Measurements from ENCODE around the gene GSG1.

The GSG1 gene

DNA sequence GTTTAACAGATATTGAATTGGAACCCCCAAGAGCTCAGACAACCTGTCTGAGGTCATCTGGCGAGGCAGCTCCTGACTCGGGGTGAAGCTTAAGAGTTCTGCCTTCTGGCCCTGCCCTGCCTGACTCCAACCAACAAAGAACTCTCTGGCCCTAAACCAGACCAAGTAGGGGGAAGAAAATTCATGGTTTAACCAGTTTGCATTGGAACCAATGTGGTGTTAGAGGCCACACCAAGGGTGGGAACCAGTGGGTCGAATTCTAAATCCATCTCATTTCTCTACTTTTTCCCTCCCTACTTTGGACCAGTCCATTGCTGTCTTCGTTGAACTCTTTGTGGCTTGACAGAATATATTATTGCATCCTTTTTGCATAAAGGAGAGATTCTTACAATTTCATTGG is 30.4 kb upstream of the GSG1 start:
- H3K4me3 ChIP-seq (ENCODE audit: low read depth, low read length) = no peak overlapping the region
- TF ChIP-seq, protein P1, sequence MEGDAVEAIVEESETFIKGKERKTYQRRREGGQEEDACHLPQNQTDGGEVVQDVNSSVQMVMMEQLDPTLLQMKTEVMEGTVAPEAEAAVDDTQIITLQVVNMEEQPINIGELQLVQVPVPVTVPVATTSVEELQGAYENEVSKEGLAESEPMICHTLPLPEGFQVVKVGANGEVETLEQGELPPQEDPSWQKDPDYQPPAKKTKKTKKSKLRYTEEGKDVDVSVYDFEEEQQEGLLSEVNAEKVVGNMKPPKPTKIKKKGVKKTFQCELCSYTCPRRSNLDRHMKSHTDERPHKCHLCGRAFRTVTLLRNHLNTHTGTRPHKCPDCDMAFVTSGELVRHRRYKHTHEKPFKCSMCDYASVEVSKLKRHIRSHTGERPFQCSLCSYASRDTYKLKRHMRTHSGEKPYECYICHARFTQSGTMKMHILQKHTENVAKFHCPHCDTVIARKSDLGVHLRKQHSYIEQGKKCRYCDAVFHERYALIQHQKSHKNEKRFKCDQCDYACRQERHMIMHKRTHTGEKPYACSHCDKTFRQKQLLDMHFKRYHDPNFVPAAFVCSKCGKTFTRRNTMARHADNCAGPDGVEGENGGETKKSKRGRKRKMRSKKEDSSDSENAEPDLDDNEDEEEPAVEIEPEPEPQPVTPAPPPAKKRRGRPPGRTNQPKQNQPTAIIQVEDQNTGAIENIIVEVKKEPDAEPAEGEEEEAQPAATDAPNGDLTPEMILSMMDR (conservative IDR thresholded peaks at IDR 0.05; ENCODE audit: low read depth, low read length) = no peak
- no peak for DNase-seq (ENCODE audit: low read depth)

- DNase-seq (ENCODE audit: low read depth) = peak; percentile 20
- TF ChIP-seq, protein P1 (conservative IDR thresholded peaks at IDR 0.05; ENCODE audit: low read depth, low read length) = no peak
Observed at GRCh38 chr12:13130981-13131380, 27.5 kb upstream of the GSG1 start.

DNA sequence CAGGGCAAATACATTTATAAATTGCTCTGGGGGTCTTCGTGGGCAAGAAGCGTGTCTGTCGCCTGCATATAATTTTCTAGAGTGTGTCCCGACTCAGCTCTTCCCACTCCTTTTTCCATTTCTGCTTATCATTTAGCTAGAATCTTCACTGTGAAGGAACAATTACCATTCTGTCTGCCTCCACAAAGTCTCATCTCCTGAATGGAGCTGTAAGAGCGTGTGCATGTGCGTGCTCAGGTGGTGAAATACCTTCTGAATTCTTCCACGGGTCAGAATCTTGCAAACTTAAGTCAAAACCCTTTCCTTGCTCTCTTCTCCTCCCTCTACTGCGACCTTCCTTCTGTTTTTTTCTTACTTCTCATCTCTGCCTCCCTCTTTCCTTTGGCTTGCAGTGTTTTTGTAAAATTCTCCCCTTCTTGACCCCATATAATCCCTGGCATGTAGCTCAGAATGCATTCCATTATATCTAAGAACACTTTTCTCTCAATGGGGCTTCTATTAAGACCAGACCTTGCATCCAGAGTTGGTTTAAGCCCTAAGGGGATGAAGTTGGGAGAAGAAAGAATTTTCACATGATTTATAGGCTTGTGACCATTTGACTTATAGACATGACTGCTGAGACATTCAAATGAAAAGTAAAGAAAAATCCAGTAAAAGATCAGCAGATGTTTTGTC is 25.0 kb upstream of the GSG1 start:
- peak; percentile 10 for DNase-seq (ENCODE audit: low read depth)
- no peak overlapping the region for H3K4me3 ChIP-seq (ENCODE audit: low read depth, low read length)
- TF ChIP-seq, protein P1 (conservative IDR thresholded peaks at IDR 0.05; ENCODE audit: low read depth, low read length) = no peak

More at GRCh38 chr12:13130981-13131380, 27.5 kb upstream of the GSG1 start:
- H3K4me3 ChIP-seq (ENCODE audit: low read depth, low read length) = no peak overlapping the region

- DNase-seq (ENCODE audit: low read depth) = no peak
- TF ChIP-seq, protein P1 (conservative IDR thresholded peaks at IDR 0.05; ENCODE audit: low read depth, low read length) = no peak
- H3K4me3 ChIP-seq (ENCODE audit: low read depth, low read length) = no peak overlapping the region
Observed at GRCh38 chr12:13127444-13127843, 24.0 kb upstream of the GSG1 start.

DNA sequence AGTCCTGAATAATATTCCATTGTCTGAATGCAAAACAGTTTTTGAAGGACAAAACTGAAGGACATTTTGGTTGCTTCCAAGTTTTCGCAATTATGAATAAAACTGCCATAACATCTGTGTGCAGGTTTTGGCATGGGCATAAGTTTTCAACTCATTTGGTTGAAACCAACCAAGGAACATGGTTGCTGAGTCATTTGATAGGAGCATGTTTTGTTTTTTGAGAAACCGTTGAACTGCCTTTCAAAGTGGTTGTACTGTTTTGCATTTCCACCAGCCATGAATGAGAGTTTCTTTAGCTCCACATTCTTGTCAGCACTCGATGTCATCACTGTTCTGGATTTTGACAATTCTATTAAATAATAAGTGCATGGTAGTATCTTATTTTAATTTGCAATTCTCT is 23.0 kb upstream of the GSG1 start:
- no peak for DNase-seq (ENCODE audit: low read depth)
- TF ChIP-seq, protein P1 (conservative IDR thresholded peaks at IDR 0.05; ENCODE audit: low read depth, low read length) = no peak
- H3K4me3 ChIP-seq (ENCODE audit: low read depth, low read length) = no peak overlapping the region

GRCh38 chr12:13125996-13126395 is 22.5 kb upstream of the GSG1 start:
- no peak for DNase-seq (ENCODE audit: low read depth)
- no peak overlapping the region for H3K4me3 ChIP-seq (ENCODE audit: low read depth, low read length)
- TF ChIP-seq, protein P1 (conservative IDR thresholded peaks at IDR 0.05; ENCODE audit: low read depth, low read length) = no peak

All from choroid plexus epithelial cell (primary cell).